IMR-90 (cell line): ENCODE measurements around the gene PSMD4. TPM values are rescaled to one million over a fixed set of nuclear protein-coding genes. Genes with fewer than 3 reads are reported as not detected.

Experiments used
- ATAC-seq: fragments of 200-7000 bp; cut with Tn5 transposase; 2 replicates; pipeline ENCODE4 v1.9.1; 2020; ENCODE audit warnings: low read depth, mild to moderate bottlenecking, moderate library complexity
- BruUV-seq: library from RNA; stranded (reverse); fragments of 400-500 nt; replicated peaks from 2 replicates; lab custom pipeline; 2021; lab: Mats Ljungman, UMichigan
- CTCF ChIA-PET: fragments of 300-600 bp; formaldehyde crosslinking; extraction: SDS; loops from one replicate; lab custom pipeline; 2021; ENCODE audit warnings: antibody characterized with exemption; lab: Yijun Ruan, JAX
- POLR2A ChIA-PET: fragments of 300-600 bp; sonication (Branson Sonifier 250); formaldehyde crosslinking; loops from one replicate; lab custom pipeline; 2022; ENCODE audit warnings: antibody characterized with exemption; ENCODE audit not compliant: unreplicated experiment; lab: Charles Lee
- DNase-seq: peaks from one replicate; pipeline ENCODE4 v3.0.0; 2013
- H2AFZ ChIP-seq: replicated peaks from 2 replicates; pipeline ENCODE3; 2013; ENCODE audit warnings: low read length, mild to moderate bottlenecking; ENCODE audit not compliant: poor library complexity
- H2AK5ac ChIP-seq: 2 replicates; pipeline ENCODE4 v1.6.1; 2013; ENCODE audit warnings: low read depth, low read length, inconsistent platforms
- H2AK9ac ChIP-seq: replicated peaks from 2 replicates; pipeline ENCODE3; 2013; ENCODE audit warnings: mild to moderate bottlenecking, low read depth, low read length, moderate library complexity; ENCODE audit not compliant: poor library complexity
- H2BK120ac ChIP-seq: 2 replicates; pipeline ENCODE4 v1.6.1; 2013; ENCODE audit warnings: low read depth, low read length, inconsistent platforms
- H2BK15ac ChIP-seq: 3 replicates; pipeline ENCODE4 v1.6.1; 2013; ENCODE audit warnings: low read depth, low read length, inconsistent platforms
- H2BK20ac ChIP-seq: 2 replicates; pipeline ENCODE4 v1.6.1; 2013; ENCODE audit warnings: low read depth, mild to moderate bottlenecking, inconsistent platforms, low read length, moderate library complexity
- H2BK5ac ChIP-seq: 2 replicates; pipeline ENCODE4 v1.6.1; 2013; ENCODE audit warnings: mild to moderate bottlenecking, low read depth, low read length, inconsistent platforms; ENCODE audit not compliant: poor library complexity, severe bottlenecking
- H3K14ac ChIP-seq: replicated peaks from 2 replicates; pipeline ENCODE4 v1.6.1; 2013; ENCODE audit warnings: low read depth, low read length, inconsistent platforms
- H3K18ac ChIP-seq: 2 replicates; pipeline ENCODE4 v1.6.1; 2013; ENCODE audit warnings: low read depth, low read length, control low read depth
- H3K23ac ChIP-seq: 2 replicates; pipeline ENCODE4 v1.6.1; 2013; ENCODE audit warnings: low read depth, low read length, inconsistent platforms
- H3K27ac ChIP-seq: 2 replicates; pipeline ENCODE4 v1.5.1; 2013; ENCODE audit warnings: mild to moderate bottlenecking, control low read depth, low read length; ENCODE audit not compliant: insufficient read depth
- H3K27me3 ChIP-seq: 2 replicates; pipeline ENCODE4 v1.6.1; 2013; ENCODE audit warnings: low read length; ENCODE audit not compliant: control insufficient read depth, insufficient read depth
- H3K36me3 ChIP-seq: 2 replicates; pipeline ENCODE4 v1.6.1; 2013; ENCODE audit warnings: low read length, mixed read lengths; ENCODE audit not compliant: control insufficient read depth, insufficient read depth
- H3K4ac ChIP-seq: 2 replicates; pipeline ENCODE4 v1.6.1; 2013; ENCODE audit warnings: low read depth, low read length, inconsistent platforms
- H3K4me1 ChIP-seq: 2 replicates; pipeline ENCODE4 v1.6.1; 2013; ENCODE audit warnings: low read length, mixed read lengths; ENCODE audit not compliant: control insufficient read depth, insufficient read depth
- H3K4me2 ChIP-seq: 2 replicates; pipeline ENCODE4 v1.6.1; 2013; ENCODE audit warnings: low read depth, mild to moderate bottlenecking, control low read depth, low read length, moderate library complexity
- H3K4me3 ChIP-seq: 2 replicates; pipeline ENCODE4 v1.5.1; 2013; ENCODE audit warnings: low read depth, mild to moderate bottlenecking, control low read depth, low read length, moderate library complexity; ENCODE audit not compliant: insufficient read depth
- H3K56ac ChIP-seq: 2 replicates; pipeline ENCODE4 v1.6.1; 2013; ENCODE audit warnings: low read length, inconsistent platforms; ENCODE audit not compliant: insufficient read depth; ENCODE audit errors: extremely low read depth
- H3K79me1 ChIP-seq, 2 experiments: 2 replicates each; pipeline ENCODE4 v1.6.1; 2013; ENCODE audit warnings: low read length in 2 of 2, inconsistent platforms in 1 of 2, low read depth in 1 of 2
- H3K9ac ChIP-seq: 2 replicates; pipeline ENCODE4 v1.6.1; 2013; ENCODE audit warnings: low read depth, low read length, control low read depth
- H3K9me1 ChIP-seq: 2 replicates; pipeline ENCODE4 v1.6.1; 2013; ENCODE audit warnings: low read length, inconsistent platforms; ENCODE audit not compliant: insufficient read depth
- H3K9me3 ChIP-seq: 2 replicates; pipeline ENCODE4 v1.6.1; 2013; ENCODE audit warnings: low read length; ENCODE audit not compliant: control insufficient read depth, insufficient read depth
- H4K20me1 ChIP-seq: 2 replicates; pipeline ENCODE4 v1.6.1; 2013; ENCODE audit warnings: low read length, inconsistent platforms; ENCODE audit not compliant: insufficient read depth
- H4K5ac ChIP-seq: 2 replicates; pipeline ENCODE4 v1.6.1; 2013; ENCODE audit warnings: mild to moderate bottlenecking, low read depth, low read length, control low read depth
- H4K8ac ChIP-seq, 2 experiments: 2 replicates each; pipeline ENCODE4 v1.6.1; 2013; ENCODE audit warnings: low read depth in 2 of 2, low read length in 2 of 2, control low read depth in 1 of 2, inconsistent platforms in 1 of 2
- H4K91ac ChIP-seq: 2 replicates; pipeline ENCODE4 v1.6.1; 2013; ENCODE audit warnings: low read depth, low read length, inconsistent platforms; ENCODE audit not compliant: insufficient read depth
- BHLHE40 ChIP-seq: fragments of 150-350 bp; IDR thresholded peaks from 2 replicates; pipeline ENCODE4 v1.6.1; 2016; ENCODE audit warnings: mild to moderate bottlenecking, low read depth, low read length
- CEBPB ChIP-seq: IDR thresholded peaks from 2 replicates; pipeline ENCODE4 v1.6.1; 2012; ENCODE audit warnings: low read depth, low read length, improper control_type of control experiment
- FOS ChIP-seq: fragments of 150-350 bp; IDR thresholded peaks from 2 replicates; pipeline ENCODE4 v1.6.1; 2016; ENCODE audit warnings: low read depth, low read length
- MAFK ChIP-seq: IDR thresholded peaks from 2 replicates; pipeline ENCODE4 v1.6.1; 2012; ENCODE audit warnings: low read depth, low read length, improper control_type of control experiment
- MAZ ChIP-seq: IDR thresholded peaks from 2 replicates; pipeline ENCODE4 v1.6.1; 2012; ENCODE audit warnings: low read depth, mild to moderate bottlenecking, low read length, improper control_type of control experiment, moderate library complexity, borderline replicate concordance
- POLR2A ChIP-seq: IDR thresholded peaks from 2 replicates; pipeline ENCODE4 v1.6.1; 2012; ENCODE audit warnings: mild to moderate bottlenecking, low read depth, low read length
- RAD21 ChIP-seq: IDR thresholded peaks from 2 replicates; pipeline ENCODE4 v1.6.1; 2012; ENCODE audit warnings: low read length, improper control_type of control experiment
- RCOR1 ChIP-seq: IDR thresholded peaks from 2 replicates; pipeline ENCODE4 v1.6.1; 2012; ENCODE audit warnings: mild to moderate bottlenecking, low read length, improper control_type of control experiment; ENCODE audit not compliant: insufficient replicate concordance
- RFX5 ChIP-seq: IDR thresholded peaks from 2 replicates; pipeline ENCODE4 v1.8.0; 2012; ENCODE audit warnings: low read depth, mild to moderate bottlenecking, low read length, moderate library complexity
- SMC3 ChIP-seq: fragments of 150-350 bp; IDR thresholded peaks from 2 replicates; pipeline ENCODE4 v1.6.1; 2016; ENCODE audit warnings: low read depth, mild to moderate bottlenecking, antibody characterized with exemption, low read length, moderate library complexity
- WGBS, 2 experiments: methylation state at CpG; one replicate each; pipeline versions ENCODE4 v1.1.5 to v1.1.7; 2013; ENCODE audit warnings: missing lambda C conversion rate in 2 of 2; ENCODE audit not compliant: insufficient read length in 1 of 2; ENCODE audit errors: extremely low coverage in 2 of 2; 5-methylcytosine and 5-hydroxymethylcytosine counted together
- dilution Hi-C: fragments of 300-500 bp; cut with HindIII; formaldehyde crosslinking; loops from one replicate; pipeline ENCODE4 v1.14.3; 2018; ENCODE audit warnings: low sequenced_read_pairs; ENCODE audit not compliant: unreplicated experiment
- in situ Hi-C: fragments of 300-500 bp; cut with MboI; formaldehyde crosslinking; loops from 3 replicates; pipeline ENCODE4 v1.14.3; 2019; ENCODE audit warnings: low sequenced_read_pairs, inconsistent platforms, mixed read lengths
- intact Hi-C: fragments of 100-400 bp; cut with micrococcal nuclease; formaldehyde crosslinking; loops from 2 replicates; pipeline ENCODE4 v1.10.0; 2022
- polyA plus RNA-seq, 3 experiments: library from polyadenylated mRNA; depleted of rRNA; stranded (reverse); fragments of >200 nt; gene quantifications; 2 replicates each; pipeline ENCODE4 v1.2.3, GENCODE V29; 2012; ENCODE audit warnings: low replicate concordance in 1 of 3
- total RNA-seq: library from RNA; depleted of rRNA; stranded (reverse); fragments of >200 nt; gene quantifications from 2 replicates; pipeline ENCODE4 v1.2.3, GENCODE V29; 2012
- TF ChIP-seq, protein P1 (sequence below): conservative IDR thresholded peaks from 2 replicates; pipeline ENCODE4 v1.5.1; 2012; ENCODE audit warnings: mild to moderate bottlenecking, low read depth, low read length, improper control_type of control experiment
- TF ChIP-seq, protein P2 (sequence below): fragments of 150-350 bp; IDR thresholded peaks from 2 replicates; pipeline ENCODE4 v1.6.1; 2016; ENCODE audit warnings: low read depth, mild to moderate bottlenecking, low read length, moderate library complexity, borderline replicate concordance
- TF ChIP-seq, protein P3 (sequence below): fragments of 150-350 bp; IDR thresholded peaks from 2 replicates; pipeline ENCODE4 v1.6.1; 2017; ENCODE audit warnings: mild to moderate bottlenecking, antibody characterized with exemption, low read length, low read depth

Gene PSMD4
- total and polyA plus RNA-seq, 2 of the 4 experiments (the other 2 are of a cell fraction) = 289 to 314 TPM

DNA sequence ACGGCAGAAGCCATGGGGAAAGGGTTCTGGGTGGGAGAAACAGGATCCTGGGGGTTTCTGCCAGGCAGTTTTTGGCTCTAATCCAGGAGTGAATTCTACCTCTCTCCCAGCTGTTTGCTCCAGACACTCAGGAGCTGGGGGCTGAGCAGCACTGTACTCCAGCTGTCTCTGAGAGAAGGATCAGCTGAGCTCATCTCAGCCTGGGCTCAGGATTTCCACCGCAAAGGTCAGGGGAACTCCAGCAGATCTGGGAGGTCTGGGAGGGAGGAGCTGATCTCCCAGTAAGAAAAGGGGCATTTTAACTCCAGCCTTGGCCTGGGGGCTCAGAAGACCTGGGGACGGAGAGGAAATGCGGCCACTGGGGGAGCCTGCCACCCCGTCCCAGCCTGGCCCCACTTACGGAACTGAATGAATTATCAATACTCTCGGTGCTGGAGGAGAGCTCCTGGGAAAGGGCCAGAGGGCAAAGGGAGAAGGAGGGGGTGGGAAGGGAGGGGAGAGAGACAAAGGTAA lies 55.3 kb downstream of the PSMD4 start:
- H3K9me1 ChIP-seq = peaks cover 45% of the 10 kb centered on the region
- H4K8ac ChIP-seq = no peak overlapping the region
- peaks cover 44% of the 10 kb centered on the region for H4K20me1 ChIP-seq
- H4K91ac ChIP-seq = no peak overlapping the region
- peak overlapping the region; percentile 45; the same call in 1 of the 2 replicates for H3K4ac ChIP-seq
- H3K56ac ChIP-seq = no peak overlapping the region
- H4K5ac ChIP-seq = no peak overlapping the region
- peak overlapping the region; percentile 26 for H2AK9ac ChIP-seq
- peaks cover 39% of the 10 kb centered on the region for H3K4me1 ChIP-seq
- no peaks in the 10 kb centered on the region for H3K9me3 ChIP-seq
- H3K18ac ChIP-seq = no peak overlapping the region
- no TSS peak for BruUV-seq
- H3K27ac ChIP-seq = peak overlapping the region; percentile 65
- 48% methylated on average over 3 of the region's 7 CpGs; no CpG with 5 or more reads in 1 of the 2 experiments for WGBS, 2 experiments
- H2BK20ac ChIP-seq = no peak overlapping the region
- dilution Hi-C loops = no loop called here
- H3K79me1 ChIP-seq = peaks cover 48 to 78% of the 10 kb centered on the region in 2 experiments
- no peak overlapping the region; the same call in 1 of the 2 replicates for H3K23ac ChIP-seq
- peak; percentile 88 for DNase-seq
- in situ Hi-C loops = loop anchor here (10.0 to 25.0 kb wide), 2 partner anchors 95 to 677 kb away; partner anchors contain the start of gene S100A10
- POLR2A ChIA-PET = interaction anchor here (0.6 to 1.3 kb wide), 3 partner anchors 16 to 90 kb away, joined by 3 to 4 read pairs (median 3); partner anchors contain the start of genes PI4KB and PSMB4
- H2BK120ac ChIP-seq = no peak overlapping the region
- intact Hi-C loops = no loop called here
- peak overlapping the region; percentile 15 for H3K14ac ChIP-seq
- CTCF ChIA-PET = interaction anchor here (0.6 to 1.5 kb wide), 3 partner anchors 9 to 31 kb away, joined by 5 to 8 read pairs (median 5); no protein-coding TSS in a partner anchor
- peaks cover 48% of the 10 kb centered on the region for H3K36me3 ChIP-seq
- H3K4me3 ChIP-seq = no peak overlapping the region
- peak; percentile 44 for ATAC-seq
- H3K9ac ChIP-seq = no peak overlapping the region
- 0 out of 2 replicates have a peak overlapping the region, but pooled peaks have one; percentile 85 for H2AK5ac ChIP-seq
- H2BK5ac ChIP-seq = no peak overlapping the region
- H2BK15ac ChIP-seq = no peak overlapping the region; the same call in 2 of the 3 replicates
- H3K27me3 ChIP-seq = no peaks in the 10 kb centered on the region
- H2AFZ ChIP-seq = peak overlapping the region; percentile 28
- H3K4me2 ChIP-seq = peak overlapping the region; percentile 22; the same call in 1 of the 2 replicates
- TF ChIP-seq RCOR1 = peak; percentile 91
- TF ChIP-seq RFX5 = no peak
- TF ChIP-seq, protein P1, sequence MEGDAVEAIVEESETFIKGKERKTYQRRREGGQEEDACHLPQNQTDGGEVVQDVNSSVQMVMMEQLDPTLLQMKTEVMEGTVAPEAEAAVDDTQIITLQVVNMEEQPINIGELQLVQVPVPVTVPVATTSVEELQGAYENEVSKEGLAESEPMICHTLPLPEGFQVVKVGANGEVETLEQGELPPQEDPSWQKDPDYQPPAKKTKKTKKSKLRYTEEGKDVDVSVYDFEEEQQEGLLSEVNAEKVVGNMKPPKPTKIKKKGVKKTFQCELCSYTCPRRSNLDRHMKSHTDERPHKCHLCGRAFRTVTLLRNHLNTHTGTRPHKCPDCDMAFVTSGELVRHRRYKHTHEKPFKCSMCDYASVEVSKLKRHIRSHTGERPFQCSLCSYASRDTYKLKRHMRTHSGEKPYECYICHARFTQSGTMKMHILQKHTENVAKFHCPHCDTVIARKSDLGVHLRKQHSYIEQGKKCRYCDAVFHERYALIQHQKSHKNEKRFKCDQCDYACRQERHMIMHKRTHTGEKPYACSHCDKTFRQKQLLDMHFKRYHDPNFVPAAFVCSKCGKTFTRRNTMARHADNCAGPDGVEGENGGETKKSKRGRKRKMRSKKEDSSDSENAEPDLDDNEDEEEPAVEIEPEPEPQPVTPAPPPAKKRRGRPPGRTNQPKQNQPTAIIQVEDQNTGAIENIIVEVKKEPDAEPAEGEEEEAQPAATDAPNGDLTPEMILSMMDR = no peak
- TF ChIP-seq MAFK = no peak
- TF ChIP-seq CEBPB = no peak
- no peak for TF ChIP-seq BHLHE40
- TF ChIP-seq, protein P2, sequence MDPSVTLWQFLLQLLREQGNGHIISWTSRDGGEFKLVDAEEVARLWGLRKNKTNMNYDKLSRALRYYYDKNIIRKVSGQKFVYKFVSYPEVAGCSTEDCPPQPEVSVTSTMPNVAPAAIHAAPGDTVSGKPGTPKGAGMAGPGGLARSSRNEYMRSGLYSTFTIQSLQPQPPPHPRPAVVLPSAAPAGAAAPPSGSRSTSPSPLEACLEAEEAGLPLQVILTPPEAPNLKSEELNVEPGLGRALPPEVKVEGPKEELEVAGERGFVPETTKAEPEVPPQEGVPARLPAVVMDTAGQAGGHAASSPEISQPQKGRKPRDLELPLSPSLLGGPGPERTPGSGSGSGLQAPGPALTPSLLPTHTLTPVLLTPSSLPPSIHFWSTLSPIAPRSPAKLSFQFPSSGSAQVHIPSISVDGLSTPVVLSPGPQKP = no peak
- 0 out of 2 replicates have a peak, but pooled peaks have one; percentile 10 for TF ChIP-seq RAD21
- TF ChIP-seq SMC3 = peak; percentile 15; the same call in 1 of the 2 replicates
- TF ChIP-seq, protein P3, sequence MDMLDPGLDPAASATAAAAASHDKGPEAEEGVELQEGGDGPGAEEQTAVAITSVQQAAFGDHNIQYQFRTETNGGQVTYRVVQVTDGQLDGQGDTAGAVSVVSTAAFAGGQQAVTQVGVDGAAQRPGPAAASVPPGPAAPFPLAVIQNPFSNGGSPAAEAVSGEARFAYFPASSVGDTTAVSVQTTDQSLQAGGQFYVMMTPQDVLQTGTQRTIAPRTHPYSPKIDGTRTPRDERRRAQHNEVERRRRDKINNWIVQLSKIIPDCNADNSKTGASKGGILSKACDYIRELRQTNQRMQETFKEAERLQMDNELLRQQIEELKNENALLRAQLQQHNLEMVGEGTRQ = no peak
- TF ChIP-seq FOS = no peak
- peak; percentile 79; the same call in 1 of the 2 replicates for TF ChIP-seq MAZ
- TF ChIP-seq POLR2A = no peak
